Stomach smooth muscle (tissue), 2 donors: Measurements from ENCODE around the gene PLEKHA6.
"Not testable (repeated sequence)": the region's sequence is repeated elsewhere in the genome, so short reads cannot be mapped to it uniquely, and the experiment has no call there.

Experiments used
- H3K27ac ChIP-seq: one replicate; pipeline ENCODE4 v1.7.0; 2013; ENCODE audit warnings: mild to moderate bottlenecking, low read length, inconsistent platforms
- H3K27me3 ChIP-seq, 2 donors: one replicate each; pipeline ENCODE4 v1.7.0; 2013; ENCODE audit warnings: low read length in 2 of 2; ENCODE audit not compliant: insufficient read depth in 2 of 2, control insufficient read depth in 1 of 2
- H3K36me3 ChIP-seq, 2 donors: one replicate each; pipeline ENCODE4 v1.7.0; 2013; ENCODE audit warnings: low read length in 2 of 2; ENCODE audit not compliant: control insufficient read depth in 2 of 2, insufficient read depth in 2 of 2
- H3K4me1 ChIP-seq: one replicate; pipeline ENCODE4 v1.7.0; 2013; ENCODE audit warnings: low read length; ENCODE audit not compliant: control insufficient read depth, insufficient read depth
- H3K4me3 ChIP-seq, 2 donors: one replicate each; pipeline ENCODE4 v1.7.0; 2013; ENCODE audit warnings: low read length in 2 of 2
- H3K9ac ChIP-seq, 2 donors: one replicate each; pipeline ENCODE4 v1.7.0; 2013; ENCODE audit warnings: low read length in 2 of 2, mild to moderate bottlenecking in 1 of 2
- H3K9me3 ChIP-seq, 2 donors: one replicate each; pipeline ENCODE4 v1.7.0; 2013; ENCODE audit warnings: low read length in 2 of 2; ENCODE audit not compliant: control insufficient read depth in 2 of 2
- donor health status: healthy.
- donor health status: Pancreatic carcinoma.

Gene PLEKHA6

GRCh38 chr1:204240233-204240632 is 119.5 kb downstream of the PLEKHA6 start:
- no peak overlapping the region for H3K9ac ChIP-seq
- H3K4me3 ChIP-seq = no peak overlapping the region
- no peaks in the 10 kb centered on the region for H3K4me1 ChIP-seq
- no peaks in the 10 kb centered on the region for H3K27me3 ChIP-seq
- no peak overlapping the region for H3K27ac ChIP-seq
- H3K9me3 ChIP-seq = no peaks in the 10 kb centered on the region
- H3K36me3 ChIP-seq = no peaks in the 10 kb centered on the region

- not testable (repeated sequence) for H3K9ac ChIP-seq, H3K4me1 ChIP-seq, H3K27me3 ChIP-seq, H3K36me3 ChIP-seq, H3K27ac ChIP-seq, H3K9me3 ChIP-seq, H3K4me3 ChIP-seq
Measured at GRCh38 chr1:204239401-204239800, 120.3 kb downstream of the PLEKHA6 start.

GRCh38 chr1:204238520-204238919 is 121.2 kb downstream of the PLEKHA6 start:
- H3K4me3 ChIP-seq, H3K4me1 ChIP-seq, H3K27me3 ChIP-seq, H3K27ac ChIP-seq, H3K9ac ChIP-seq, H3K9me3 ChIP-seq, H3K36me3 ChIP-seq: not testable (repeated sequence)

- not testable (repeated sequence) for H3K9me3 ChIP-seq, H3K9ac ChIP-seq, H3K36me3 ChIP-seq, H3K4me1 ChIP-seq, H3K27ac ChIP-seq, H3K27me3 ChIP-seq, H3K4me3 ChIP-seq
Measured at GRCh38 chr1:204237515-204237914, 122.2 kb downstream of the PLEKHA6 start.

GRCh38 chr1:204232526-204232925 is 127.2 kb downstream of the PLEKHA6 start:
- Histone ChIP-seq H3K27me3 (no peaks in the 10 kb centered on the region), H3K36me3 (peaks cover 0 to 4% of the 10 kb centered on the region in 2 donors)

GRCh38 chr1:204230211-204230610 is 129.5 kb downstream of the PLEKHA6 start:
- Histone ChIP-seq H3K4me1 (no peaks in the 10 kb centered on the region), H3K27ac (no peak overlapping the region), H3K9me3 (no peaks in the 10 kb centered on the region), H3K4me3 (no peak overlapping the region), H3K36me3 (peaks cover 0 to 4% of the 10 kb centered on the region in 2 donors), H3K9ac (no peak overlapping the region), H3K27me3 (no peaks in the 10 kb centered on the region)

More at GRCh38 chr1:204232526-204232925, 127.2 kb downstream of the PLEKHA6 start:
- no peaks in the 10 kb centered on the region for H3K4me1 ChIP-seq
- no peak overlapping the region for H3K9ac ChIP-seq
- no peak overlapping the region for H3K4me3 ChIP-seq
- H3K9me3 ChIP-seq = no peaks in the 10 kb centered on the region
- no peak overlapping the region for H3K27ac ChIP-seq

DNA sequence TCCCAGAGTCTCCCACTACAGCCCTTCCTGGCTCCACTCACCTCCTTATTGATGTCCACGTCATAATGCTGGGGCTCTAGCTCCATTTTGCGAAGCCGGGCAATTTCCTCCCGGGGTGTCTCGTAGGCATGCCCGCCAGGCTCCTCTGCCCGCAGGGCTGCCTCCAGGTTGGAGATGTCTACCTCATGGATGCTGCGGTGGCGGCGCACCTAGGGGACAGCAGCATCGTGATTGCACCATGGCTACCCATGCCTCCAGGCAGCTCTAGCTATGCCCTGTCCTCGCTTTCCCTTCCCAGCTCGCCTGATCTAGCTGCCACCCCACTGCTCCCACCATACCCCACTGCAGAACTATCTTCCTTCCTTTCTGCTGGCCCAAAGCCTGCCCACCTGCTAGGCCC is 130.8 kb downstream of the PLEKHA6 start:
- peaks cover 0 to 4% of the 10 kb centered on the region in 2 donors for H3K36me3 ChIP-seq

DNA sequence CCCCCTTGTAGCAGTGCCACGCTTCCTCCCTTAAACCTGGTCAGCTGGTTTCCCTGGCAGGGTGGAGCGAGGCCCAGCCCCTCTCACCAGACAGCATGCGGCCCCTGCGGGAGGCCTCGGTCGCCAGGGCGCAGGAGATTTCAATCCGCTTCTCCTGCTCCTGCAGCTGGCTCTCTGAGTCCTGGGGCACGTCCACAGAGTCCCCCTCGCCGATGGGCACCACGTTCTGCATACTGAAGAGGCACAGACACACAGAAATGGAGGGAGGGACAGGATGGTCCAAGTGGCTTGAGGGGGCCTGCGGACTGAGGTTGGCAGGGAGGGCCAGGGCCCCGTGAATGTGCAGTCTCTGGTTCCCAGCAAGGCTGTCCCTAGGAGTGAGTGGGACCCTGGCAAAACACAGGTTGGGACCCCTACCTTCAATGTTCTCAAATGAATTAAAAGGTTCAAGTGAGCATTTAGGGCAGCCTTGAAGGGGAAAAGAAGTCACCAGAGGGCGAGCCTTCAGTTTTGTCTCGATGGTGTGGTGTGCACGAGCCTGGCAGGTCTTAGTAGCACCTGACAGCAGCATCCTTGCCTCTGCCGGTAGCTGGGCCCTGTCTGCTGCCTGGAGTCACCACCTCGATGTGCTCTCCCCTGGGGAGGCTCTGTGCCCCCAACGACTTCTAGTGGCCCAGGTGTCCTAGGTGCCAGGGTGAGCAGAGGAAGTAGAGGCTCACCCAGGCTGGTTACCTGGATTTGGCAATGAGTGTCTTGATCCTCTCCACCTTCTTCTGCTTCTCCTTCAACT is 131.5 kb downstream of the PLEKHA6 start:
- Histone ChIP-seq H3K9ac (no peak overlapping the region), H3K27ac (no peak overlapping the region), H3K4me3 (no peak overlapping the region), H3K36me3 (peaks cover 0 to 4% of the 10 kb centered on the region in 2 donors), H3K9me3 (no peaks in the 10 kb centered on the region), H3K27me3 (no peaks in the 10 kb centered on the region), H3K4me1 (no peaks in the 10 kb centered on the region)

More for the DNA sequence above, 130.8 kb downstream of the PLEKHA6 start:
- H3K4me3 ChIP-seq = no peak overlapping the region
- no peaks in the 10 kb centered on the region for H3K9me3 ChIP-seq
- no peak overlapping the region for H3K27ac ChIP-seq
- H3K27me3 ChIP-seq = no peaks in the 10 kb centered on the region
- no peaks in the 10 kb centered on the region for H3K4me1 ChIP-seq
- no peak overlapping the region for H3K9ac ChIP-seq

GRCh38 chr1:204227351-204227750 is 132.4 kb downstream of the PLEKHA6 start:
- Histone ChIP-seq H3K4me1 (no peaks in the 10 kb centered on the region), H3K27ac (no peak overlapping the region), H3K27me3 (no peaks in the 10 kb centered on the region), H3K9ac (no peak overlapping the region), H3K4me3 (no peak overlapping the region), H3K9me3 (no peaks in the 10 kb centered on the region), H3K36me3 (peaks cover 0 to 4% of the 10 kb centered on the region in 2 donors)

DNA sequence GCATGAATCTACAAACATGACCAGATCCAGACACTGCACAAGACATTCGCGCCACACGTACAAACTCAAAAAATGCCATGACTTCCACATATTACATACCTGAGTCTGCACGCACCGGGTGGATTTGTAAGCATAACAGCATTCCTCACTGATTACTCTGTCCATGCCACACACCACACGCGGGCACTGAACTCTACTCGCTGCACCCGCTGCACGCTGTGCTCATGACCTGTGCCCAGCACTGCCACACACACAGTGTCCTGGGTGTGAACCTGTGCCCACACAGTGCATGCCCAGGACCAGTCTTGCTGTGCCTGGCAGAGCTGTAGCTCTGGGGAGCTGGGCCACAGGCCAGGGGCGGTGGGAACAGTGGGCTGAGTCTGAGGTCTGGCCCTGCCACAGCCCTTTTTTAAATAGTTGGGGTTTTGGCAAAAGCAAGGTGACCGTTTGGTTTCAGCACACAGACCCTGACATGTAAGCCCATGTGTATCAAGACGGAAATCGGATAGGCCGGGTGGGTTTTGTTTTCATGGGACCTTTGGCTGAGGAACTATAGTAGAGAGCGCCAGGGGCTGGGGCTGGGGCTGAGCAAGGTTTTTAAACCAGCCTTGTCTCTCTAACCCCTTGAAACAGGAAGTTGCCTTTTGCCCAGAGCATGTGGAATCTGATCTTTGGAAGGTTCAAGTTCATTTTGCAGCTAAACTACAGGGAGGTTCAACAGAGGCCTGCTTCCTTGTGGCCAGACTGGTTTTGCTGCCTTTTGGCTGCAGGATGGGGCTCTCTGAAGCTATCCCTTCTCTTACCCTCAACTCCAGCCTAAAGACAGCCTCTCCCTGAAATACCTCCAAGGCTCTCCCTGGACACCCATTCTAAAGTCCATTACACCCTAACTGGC is 133.6 kb downstream of the PLEKHA6 start:
- H3K27ac ChIP-seq = no peak overlapping the region
- no peaks in the 10 kb centered on the region for H3K27me3 ChIP-seq
- no peaks in the 10 kb centered on the region for H3K4me1 ChIP-seq
- H3K36me3 ChIP-seq = peaks cover 0 to 4% of the 10 kb centered on the region in 2 donors
- H3K9ac ChIP-seq = no peak overlapping the region
- H3K4me3 ChIP-seq = no peak overlapping the region
- no peaks in the 10 kb centered on the region for H3K9me3 ChIP-seq
